LoVo (cell line): ENCODE measurements around the gene NFIA.

ENCODE experiments used
- DNase-seq: peaks from one replicate; pipeline ENCODE4 v3.0.0-alpha.2; 2016; ENCODE audit warnings: low spot score

NFIA gene

DNA sequence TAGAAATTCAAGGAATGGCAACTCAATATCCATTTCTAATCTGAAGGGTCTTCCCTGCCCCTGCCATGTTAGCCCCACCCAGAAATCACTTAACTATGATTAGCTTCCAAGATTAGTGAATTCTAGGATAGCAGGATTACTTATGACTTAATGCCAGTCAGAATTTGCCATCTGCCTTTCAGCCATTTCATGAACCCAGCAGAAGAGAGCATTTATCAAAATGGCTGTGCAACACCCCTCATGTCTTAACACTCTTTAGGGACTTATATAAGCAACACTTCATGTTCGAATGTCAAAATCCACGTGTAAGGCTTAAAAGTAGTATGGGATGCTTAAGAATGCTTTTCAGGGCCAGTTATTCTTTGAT, 288.5 kb downstream of the NFIA start:
- no peak for DNase-seq

DNA sequence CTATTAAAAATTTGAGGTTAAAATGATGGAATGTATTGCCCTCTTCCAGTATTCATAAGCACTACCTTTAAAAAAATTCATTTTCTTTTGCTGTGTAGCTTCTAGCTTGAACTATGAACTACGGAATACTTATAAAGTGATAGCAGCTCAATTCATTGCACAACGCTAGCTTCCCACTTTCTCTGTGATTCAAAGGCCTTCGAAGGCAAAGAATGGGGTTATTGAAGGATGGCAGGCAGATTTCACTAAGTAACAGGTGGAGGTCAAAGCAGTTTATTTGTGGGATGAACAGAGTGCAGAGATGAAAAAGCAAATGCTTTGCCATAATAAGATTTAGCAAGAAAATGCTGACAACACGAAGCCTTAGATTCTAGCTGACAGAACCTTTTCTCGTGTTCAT, 290.6 kb downstream of the NFIA start:
- DNase-seq = no peak

DNA sequence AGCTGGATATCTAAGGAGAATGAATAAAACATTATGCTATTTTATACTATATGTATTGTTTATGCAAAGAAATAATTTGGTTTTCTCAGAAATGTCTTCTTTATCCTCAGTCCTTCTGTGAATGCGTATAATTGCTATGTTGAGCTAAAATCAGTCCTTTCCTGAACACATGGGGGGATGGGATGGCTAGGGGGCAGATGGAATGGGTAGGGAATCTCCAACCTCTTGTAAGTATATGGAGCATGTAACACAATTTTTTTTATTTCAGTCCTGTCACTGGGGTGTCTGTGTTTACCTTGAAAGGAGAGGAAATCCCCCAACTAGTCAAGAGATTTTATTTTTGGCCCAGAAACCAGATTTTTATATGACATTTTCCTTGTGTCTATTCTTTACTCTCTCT, 291.8 kb downstream of the NFIA start:
- DNase-seq = no peak

DNA sequence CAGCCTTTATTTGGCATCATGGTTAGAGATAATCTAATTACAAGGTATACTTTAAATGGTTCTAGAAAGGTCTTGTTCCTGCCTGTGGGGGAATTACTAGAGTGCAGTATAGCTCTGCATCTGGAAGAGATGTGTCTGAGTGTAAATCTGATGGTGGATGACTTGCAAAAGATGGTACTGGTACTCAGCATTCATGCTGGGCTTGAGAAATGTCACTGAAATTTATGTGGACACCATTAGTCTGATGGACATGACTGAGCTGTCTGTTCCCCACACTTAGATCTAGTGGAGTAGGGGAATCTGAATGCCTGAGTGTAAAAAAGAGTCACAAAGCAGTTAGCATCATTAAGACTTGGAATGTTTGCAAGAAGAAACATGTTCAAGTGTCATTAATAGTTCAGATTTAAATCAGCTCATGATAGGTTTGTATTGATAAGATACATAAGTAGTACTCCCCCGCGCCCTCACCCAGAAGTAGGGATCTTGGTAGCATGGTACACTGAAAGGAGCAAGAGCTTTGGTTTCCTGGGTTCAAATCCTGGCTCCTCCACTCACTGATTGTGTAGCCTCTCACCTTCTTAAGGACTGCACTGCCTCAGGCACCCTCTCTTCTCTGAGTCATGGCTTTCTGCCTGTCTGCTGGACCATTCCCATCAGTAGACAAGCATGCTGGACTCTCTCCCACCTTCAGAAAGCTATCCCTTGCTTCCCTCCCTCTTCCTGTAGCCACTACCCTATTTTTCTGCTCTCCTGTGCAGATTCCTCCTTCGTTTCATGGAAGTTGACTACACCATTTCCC, 292.9 kb downstream of the NFIA start:
- no peak for DNase-seq

DNA sequence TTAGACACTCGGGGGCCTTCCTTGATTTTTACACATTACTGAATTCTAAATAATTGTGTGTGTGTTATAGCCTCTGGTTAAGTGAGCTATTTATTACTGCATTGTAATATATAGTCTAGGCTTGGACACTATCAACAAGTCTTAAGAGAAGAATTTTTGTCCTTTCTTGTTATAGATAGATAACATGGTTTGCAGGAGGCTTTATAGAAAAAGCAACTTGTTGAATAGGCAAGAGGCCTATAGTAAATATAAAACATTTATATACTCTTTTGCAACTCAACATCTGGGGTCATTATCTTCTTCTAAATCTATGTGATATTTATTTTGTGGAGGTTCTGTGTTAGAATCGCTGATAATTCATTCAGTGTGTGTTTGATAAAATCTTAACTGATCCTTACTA, 293.8 kb downstream of the NFIA start:
- no peak for DNase-seq

DNA sequence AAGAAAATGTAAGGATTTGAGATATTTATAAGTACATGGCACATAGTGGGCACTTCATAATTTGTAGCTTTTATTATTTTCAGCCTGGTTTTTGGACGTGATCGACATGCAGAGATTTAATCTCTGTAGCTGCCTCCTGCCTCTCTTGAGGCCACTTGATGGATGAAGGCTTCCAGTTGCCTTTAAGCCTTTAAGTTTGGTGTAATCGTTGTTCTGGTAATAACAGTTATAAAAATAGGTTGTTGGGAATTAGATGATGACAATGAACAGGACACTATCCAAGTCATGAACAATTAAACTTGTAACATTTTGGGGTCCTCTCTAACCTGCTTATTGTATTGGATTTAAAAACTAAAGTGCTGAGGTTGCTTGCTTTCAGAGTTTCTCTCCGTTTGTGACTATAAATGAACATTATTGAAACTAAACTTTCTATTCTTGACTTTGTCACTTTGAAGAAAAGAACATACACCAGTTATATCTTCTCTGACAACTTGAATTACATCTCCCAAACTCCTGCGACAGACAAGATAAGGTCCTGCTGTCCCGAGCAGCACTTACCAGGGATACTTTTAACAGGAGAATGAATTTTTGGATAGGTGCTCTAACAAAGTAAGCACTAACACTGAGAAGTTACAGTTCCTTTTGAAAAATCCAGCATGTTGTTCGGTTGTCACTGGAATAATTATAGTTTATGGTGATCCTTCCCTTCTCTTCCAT, 295.0 kb downstream of the NFIA start:
- DNase-seq = no peak

DNA sequence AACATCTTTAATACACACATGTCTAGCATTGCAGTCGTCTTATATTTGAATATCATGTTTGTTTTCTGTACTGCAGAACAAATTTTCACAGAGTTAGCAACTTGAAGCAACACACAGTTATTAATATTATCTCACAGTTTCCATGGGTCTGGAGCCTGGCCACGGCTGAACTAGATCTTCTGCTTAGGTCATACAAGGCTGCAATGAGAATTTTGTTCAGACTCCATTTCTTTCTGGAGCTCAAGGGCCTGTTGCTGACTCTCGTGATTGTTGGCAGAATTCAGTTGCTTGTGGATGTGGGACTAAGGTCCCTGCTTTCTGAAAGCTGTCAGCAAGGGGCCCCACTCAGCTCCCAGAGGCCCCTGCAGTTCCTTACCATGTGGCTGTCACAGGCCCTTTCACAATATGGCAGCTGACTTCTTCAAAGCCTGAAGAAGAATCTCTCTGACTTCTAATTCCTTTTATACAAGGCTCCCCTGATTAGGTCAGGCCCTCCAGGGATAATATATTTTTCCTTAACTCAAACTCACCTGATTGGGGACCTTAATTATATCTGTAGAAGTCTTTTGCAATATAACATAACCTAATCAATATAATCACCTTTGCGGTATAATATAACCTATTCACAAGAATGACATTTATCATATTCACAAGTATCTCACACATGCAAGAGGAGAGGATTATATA, 296.3 kb downstream of the NFIA start:
- DNase-seq = no peak

DNA sequence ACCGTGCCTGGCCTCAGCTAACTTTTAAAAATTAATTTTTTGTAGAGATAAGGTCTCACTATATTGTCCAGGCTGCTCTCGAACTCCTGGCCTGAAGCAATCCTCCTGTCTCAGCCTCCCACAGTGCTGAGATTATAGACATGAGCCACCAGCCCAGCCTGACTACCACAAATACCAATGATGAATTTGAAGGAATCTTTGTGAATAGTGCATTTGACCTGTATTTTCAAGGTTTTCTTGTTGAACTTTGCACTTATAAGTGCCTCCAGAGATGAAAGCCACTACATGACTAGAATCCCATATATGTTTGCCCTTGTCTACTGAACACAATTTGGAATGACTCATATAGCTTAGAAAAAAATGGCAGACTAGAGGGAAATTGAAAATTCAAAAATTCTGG, 297.3 kb downstream of the NFIA start:
- DNase-seq = no peak

DNA sequence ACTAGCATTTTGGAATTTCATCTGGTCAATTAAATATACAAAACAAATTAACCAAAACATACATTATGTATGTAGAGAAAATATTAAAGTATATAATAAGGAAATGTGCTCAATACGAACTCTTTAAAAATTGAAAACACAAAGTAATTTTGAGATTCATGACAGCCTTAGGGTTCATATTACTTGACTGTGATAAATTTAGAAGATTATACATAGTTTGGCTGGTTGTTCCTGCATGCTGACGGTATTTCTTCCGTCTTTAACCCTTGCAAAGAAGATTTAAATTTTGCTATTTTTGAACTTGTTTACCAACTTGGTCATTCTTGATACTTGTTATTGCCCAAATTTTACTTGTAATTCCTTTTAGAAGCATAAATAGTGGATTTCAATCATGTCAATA, 298.2 kb downstream of the NFIA start:
- no peak for DNase-seq

DNA sequence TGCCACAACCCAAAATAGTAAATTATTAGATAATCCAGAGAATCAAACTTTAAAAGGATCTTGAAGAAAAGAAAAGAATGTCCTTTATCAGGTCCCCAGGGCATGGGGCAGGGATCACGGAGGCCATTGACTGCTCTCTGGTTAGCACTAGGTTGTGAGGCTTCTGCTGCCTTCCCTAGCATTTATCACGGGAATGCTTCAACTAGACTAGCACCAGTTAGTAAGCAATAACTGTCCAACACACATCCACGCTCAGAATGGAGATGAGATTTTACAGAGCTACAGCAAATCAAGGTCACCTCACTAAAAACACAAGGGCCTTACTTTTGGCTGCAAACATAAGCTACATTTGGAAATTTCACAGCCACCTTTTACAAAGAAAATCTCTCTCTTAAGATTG, 304.0 kb downstream of the NFIA start:
- no peak for DNase-seq

DNA sequence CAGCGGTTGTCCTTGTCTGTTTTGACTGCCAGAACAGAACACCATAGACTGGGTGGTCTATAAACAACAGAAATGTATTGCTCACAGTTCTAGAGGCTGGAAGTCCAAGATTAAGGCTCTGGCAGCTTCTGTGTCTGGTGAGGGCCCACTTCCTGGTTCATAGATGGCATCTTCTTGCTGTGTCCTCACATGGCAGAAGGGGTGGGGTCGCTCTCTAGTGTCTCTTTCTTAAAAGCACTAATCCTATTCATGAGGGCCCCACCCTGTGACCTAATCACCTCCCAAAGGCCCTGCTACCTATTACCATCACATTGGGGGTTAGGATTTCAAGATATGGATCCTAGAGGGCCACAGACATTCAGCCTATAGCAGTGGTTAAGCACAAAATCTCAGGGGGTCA, 304.4 kb downstream of the NFIA start:
- no peak for DNase-seq

DNA sequence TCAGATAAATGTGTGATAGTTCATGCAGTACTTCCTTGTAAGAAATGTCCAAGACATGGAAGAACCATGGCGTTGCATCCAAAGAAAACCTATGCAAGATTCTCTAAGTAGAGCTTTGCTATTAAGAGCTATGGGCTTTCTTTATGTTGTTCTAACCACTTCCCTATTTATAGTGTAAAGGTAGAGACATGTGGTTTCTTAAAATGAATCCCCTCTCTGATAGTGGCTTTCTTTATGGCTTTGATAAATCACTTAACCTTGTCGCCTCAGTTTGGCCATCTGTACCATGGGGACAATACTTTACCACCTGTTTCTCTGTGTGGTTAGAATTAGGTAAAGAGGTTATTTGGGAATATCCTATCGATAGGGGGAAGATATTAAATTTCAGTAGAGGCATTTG, 305.5 kb downstream of the NFIA start:
- no peak for DNase-seq

DNA sequence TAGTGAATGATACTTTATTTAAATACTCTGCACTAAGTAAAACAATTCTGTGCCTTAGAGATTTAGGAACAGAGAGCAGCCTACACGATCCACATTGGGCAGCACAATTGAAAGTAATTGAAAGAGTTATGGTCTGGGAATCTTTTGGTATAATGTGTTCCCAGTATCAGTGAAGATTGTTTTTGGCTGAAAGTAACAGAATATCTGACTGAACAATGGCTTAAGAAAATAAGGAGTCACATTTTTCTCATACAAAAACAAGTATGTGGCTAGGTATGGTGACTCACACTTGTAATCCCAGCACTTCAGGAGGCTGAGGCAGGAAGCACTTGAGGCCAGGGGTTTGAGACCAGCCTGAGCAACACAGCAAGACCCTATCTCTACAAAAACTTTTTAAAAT, 306.2 kb downstream of the NFIA start:
- DNase-seq = peak; percentile 16

DNA sequence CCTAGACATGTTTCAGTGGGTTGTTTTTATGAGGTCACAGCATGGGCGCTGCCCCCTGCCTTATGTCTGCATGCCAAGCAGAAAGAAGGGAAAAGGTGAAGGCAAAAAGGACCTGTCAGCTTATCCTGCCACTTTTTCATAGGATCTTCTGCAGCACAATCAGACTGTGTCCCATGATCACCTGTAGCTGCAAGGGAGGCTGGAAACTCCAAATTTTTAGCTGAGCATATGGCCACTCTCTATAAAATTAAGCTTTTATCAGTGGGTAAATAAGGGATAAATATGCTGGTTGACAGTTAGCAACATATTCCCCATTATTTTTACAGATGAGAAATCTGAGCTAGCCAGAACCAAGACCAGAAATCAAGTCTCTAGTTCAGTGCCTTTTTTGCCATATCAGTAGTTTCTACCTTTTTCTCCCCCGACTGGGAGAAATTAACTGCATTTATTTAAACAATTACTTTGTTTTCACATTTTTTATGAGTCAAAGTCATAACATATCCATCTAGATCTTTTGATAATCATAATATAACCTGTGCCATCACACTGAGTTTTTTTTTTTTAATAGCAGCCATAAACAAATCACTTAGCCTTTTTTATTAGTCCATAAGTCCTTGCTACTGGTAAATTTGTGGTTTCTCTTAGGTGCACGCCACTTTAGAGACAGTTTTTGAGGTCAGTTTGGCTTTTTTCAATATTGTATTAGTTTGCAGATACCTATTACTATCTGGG, 307.0 kb downstream of the NFIA start:
- no peak for DNase-seq

DNA sequence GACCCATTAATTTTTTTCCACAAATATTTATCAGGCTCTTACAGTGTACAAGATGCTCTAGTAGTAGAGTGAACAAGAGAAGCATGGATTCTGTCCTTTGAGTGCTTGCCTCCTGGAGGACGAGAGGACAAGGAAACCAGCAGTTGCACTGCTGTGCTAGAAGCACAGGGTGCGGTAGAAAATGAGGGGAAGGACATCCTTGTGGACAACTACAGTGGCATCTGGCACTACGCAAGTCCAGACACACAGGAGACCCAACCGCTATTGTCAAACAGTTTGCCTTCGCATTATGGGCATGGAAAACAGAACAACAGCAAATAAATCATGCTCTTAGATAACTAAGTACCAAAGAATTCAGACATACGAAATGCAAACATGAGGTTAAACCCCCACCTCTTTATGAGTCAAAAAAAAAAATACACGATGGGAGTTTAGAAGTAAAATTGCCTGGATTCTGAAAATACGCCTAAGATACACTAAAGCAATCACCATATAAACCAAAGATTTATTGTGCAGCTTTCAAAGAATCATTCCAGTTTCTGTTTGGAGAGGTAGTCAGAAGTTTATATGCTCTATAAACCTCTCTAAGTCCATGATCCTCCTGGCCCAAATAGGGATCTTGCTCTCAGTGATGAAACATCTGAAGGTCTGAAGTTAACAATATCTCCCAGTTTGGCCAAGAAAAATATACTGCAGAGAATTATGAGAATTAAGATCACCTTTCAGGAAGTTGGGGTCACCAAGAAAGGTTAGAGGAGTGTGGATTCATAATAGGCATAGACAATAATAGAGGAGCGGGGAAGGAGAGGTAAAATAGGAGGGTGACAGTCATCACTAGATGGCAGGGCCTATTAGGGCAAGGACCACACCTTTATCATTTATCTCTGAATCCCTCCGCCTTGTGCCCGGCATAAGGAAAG, 307.8 kb downstream of the NFIA start:
- no peak for DNase-seq

DNA sequence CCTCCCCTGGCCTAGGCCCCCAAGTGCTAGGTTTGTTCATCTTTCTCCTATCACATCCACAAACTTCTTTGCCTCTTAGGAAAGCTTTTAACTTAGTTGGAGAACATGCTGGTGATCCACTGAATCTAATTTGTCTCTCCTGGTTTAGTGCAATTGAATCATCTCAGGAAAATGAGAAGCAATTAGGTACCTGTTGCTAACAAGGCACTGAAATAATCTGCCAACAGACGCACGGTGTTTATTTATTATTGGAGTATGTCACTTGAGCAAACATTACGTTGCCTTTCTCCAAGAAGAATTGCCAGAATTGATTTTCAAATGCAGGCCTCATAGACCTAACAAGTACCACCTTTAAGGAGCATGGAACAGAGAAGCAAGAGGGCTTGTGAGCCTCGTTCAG, 309.4 kb downstream of the NFIA start:
- no peak for DNase-seq

DNA sequence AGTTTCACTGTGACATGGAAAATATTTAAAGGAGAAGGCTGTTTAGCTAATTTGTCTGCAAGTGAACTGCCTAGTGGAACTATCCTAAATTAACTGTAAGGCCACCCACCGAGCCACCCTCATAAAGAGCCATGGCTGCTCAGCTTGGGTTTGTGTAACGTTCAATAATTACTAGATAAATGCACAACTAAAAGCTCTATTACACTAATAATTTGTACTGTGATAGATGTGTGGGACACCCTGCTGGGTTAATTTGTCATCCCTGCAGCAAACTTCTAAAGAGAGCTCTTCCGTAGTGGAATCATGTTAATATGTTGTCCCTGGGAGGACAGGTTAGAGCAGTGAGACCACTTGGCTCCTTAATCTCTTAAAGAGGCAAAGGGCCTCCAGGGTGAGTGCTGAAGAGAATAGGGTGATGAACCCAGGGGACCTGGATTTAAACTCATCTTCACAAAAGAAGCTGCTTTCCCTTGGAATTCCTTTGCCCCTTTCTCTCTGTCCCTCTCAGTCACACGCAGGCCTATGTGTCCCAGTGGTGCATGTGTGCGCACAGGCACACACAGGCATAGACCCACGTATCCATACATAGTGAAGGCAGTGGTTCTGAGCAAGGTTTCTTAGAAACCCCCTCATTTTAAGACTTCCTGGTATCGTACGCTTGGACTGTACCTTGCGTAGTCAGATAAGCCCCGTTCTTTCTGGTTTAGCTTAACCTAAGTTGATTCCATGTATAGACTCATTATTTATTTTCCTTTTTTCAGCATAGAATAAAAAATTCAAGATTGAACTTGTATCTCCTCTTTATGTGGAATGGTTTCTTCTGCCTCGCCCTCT, 310.3 kb downstream of the NFIA start:
- no peak for DNase-seq

DNA sequence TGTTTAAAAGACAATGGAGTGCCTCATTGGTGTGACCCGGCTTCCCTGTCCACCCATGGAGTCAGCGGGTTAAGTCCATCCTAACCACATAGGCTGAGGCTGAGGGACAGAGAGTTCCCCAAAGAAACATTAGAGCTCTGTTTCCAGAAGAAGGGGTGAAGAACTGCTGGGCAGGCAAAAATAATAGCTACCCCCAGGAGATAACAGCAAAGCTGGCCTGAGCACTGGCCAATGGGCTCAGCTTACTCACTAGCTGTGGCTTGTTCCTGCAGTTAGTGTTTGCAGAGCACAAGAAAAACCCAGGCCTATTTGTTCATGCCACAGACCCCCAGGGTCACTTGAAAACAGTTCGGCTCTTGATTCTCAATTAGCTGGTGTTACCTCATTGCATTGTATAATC, 311.2 kb downstream of the NFIA start:
- DNase-seq = no peak

DNA sequence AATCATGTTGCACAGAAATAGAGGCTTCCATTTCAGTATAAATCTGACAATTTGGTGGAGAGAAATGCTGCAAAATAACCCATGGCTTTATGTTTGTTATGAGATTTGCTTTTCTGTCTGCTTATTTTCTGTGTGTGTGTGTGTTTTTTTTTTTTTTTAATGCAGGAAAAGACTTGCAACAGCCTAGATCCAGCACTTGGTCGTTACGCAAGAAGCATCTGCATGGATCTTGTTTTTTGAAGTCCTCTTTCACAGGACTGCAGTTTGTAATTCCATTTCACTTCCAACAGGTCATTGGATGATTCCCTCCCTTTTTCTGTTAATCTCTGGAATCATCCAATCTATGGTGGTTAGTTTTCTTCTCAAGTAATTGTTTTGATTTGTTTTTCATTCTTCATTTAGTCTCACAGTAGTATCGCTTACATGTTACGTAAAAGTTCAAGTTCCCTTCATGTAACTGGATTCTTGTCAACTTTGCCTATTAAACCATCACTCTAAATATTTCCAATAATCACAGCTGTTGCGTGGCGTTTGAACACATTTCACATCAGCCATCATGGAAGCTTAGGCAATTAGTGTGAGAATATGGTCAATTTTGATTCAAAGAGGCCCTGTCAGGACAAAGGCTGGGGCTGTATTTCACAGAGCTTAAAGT, 312.9 kb downstream of the NFIA start:
- DNase-seq = no peak

DNA sequence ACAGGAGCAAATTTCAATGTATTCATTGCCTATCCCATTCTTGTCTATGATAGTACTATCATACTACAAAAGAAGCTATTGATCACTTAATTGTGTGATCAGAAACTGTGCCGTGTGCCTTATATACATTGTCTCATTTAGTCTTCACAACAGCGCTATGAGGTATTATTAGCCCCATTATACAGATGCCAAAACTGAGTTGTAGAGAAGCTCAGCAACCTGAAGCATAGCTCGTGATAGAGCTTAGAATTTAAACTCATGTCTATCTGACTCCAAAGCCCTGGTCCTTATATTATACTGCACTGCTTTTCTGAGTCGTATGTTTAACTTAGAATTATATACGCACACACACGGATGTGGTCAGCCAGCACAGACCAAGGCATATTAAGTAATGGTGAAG, 315.1 kb downstream of the NFIA start:
- no peak for DNase-seq
